ENCODE data around the gene MZT2A. TPM values are rescaled to one million over a fixed set of nuclear protein-coding genes. Genes with fewer than 3 reads are reported as not detected.

The MZT2A gene, protein sequence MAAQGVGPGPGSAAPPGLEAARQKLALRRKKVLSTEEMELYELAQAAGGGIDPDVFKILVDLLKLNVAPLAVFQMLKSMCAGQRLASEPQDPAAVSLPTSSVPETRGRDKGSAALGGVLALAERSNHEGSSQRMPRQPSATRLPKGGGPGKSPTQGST
- 112 and 146 TPM in 2 replicates for total RNA-seq

DNA sequence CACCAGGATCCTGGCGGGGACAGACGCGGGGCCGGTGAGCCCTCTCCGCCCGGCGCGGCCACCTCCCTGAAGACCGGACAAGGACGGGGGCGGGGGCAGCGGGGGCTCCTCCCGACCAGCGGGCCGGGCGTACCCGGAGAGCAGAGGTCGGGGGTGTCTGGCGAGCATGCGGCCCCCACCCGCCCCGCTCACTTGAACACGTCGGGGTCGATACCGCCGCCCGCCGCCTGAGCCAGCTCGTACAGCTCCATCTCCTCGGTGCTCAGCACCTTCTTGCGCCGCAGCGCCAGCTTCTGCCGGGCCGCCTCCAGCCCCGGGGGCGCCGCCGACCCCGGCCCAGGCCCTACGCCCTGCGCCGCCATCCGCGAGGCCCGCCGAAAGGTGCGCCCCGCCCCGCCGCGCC, at the start of gene MZT2A:
MZT2A (minus strand) TSS at position 383 of the 403 bp plus-strand sequence; CDS start at position 362, 21 bp downstream.

DNA sequence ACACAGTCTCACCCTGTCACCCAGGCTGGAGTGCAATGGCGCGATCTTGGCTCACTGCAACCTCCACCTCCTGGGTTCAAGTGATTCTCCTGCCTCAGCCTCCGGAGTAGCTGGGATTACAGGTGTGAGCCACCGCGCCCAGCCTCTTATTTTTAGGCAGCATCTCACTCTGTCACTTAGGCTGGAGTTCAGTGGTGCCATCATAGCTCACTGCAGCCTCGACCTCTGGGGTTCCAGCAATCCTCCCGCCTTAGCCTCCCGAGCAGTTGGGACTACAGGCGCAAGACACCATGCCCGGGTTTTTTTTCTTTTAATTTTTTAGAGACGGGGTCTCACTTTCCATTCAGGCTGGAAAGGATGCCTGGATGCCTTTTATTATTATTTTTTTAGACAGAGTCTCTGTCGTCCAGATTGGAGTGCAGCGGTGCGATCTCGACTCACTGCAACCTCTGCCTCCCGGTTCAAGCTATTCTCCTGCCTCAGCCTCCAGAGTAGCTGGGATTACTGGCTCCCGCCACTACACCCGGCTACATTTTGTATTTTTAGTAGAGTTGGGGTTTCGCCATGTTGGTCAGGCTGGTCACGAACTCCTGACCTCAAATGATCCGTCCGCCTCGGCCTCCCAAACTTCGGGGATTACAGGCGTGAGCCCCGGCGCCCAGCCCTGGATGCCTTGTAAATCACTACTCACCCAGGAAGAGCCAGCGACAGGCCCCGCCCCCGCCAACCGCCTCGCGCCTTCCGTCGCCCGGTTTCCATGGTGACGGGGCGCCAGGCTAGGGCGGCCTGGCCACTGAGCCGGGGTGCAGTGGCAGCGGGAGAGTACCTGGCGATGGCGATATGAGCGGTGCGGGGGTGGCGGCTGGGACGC, 35.2 kb upstream of the MZT2A start, which contains the start of gene CCDC74A:
CCDC74A (plus strand) TSS at position 758 of the 871 bp plus-strand sequence; CDS start at position 841, 83 bp downstream.

DNA sequence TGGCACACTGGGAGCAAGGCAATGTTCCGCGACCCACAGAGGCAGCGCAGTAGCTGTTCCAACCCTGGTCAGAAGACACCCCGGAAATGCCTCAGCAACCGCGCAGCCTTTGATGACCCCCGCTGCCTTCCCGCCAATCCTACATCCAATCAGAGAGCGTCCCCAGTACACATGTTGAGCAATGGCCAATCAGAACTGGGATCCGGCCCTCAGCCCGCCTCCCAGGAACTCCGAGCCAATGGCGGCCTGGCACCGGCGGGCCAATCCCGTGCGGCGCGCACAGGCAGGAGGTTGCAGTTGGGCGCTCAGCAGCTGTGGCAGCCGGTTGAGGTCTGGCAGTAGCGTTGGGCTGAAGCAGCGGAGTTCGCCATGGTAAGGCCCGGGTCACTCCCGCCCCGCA, 16.4 kb downstream of the MZT2A start, which contains the start of gene TUBA3D:
TUBA3D (plus strand) TSS at position 289 of the 400 bp plus-strand sequence; CDS start at position 370, 81 bp downstream.

Other genes starting within 250 kb of the MZT2A start
- not detected in 2 replicates for gene RAB6D, start 128.2 kb downstream of the MZT2A start, total RNA-seq
- gene TUBA3D, start 16.3 kb downstream of the MZT2A start, total RNA-seq, result 0.53 and 0.58 TPM in 2 replicates
- gene CCDC74A, start 35.5 kb upstream of the MZT2A start, total RNA-seq, result 20.0 and 30.3 TPM in 2 replicates

Measured in myometrial cell (primary cell).